Neural cell (in vitro differentiated cells): ENCODE measurements around the gene NGEF. TPM values are rescaled to one million over a fixed set of nuclear protein-coding genes. Genes with fewer than 3 reads are reported as not detected.
"Not testable (repeated sequence)": the region's sequence is repeated elsewhere in the genome, so short reads cannot be mapped to it uniquely, and the experiment has no call there.

Experiments used
- H2AFZ ChIP-seq: fragments of 200-600, 300-800 bp; sonication (generic), shearing (Covaris generic); 2 replicates; pipeline ENCODE4 v1.6.0; 2014; ENCODE audit warnings: low read depth, mild to moderate bottlenecking, antibody characterized with exemption, low read length, moderate library complexity
- H3F3A ChIP-seq: fragments of 200-600 bp; shearing (Covaris generic); 2 replicates; pipeline ENCODE4 v1.6.1; 2016; ENCODE audit warnings: mild to moderate bottlenecking, moderate library complexity, mixed read lengths, antibody characterized with exemption, low read length; ENCODE audit not compliant: insufficient read depth, poor library complexity, severe bottlenecking
- H3K27ac ChIP-seq: fragments of 200-600, 300-800 bp; sonication (generic), shearing (Covaris generic); 2 replicates; pipeline ENCODE4 v1.5.1; 2014; ENCODE audit warnings: mild to moderate bottlenecking, low read length, moderate library complexity
- H3K27me3 ChIP-seq: fragments of 300-800, 200-600 bp; sonication (generic), shearing (Covaris generic); 2 replicates; pipeline ENCODE4 v1.6.0; 2014; ENCODE audit warnings: mild to moderate bottlenecking, low read depth, low read length, moderate library complexity; ENCODE audit not compliant: insufficient read depth
- H3K36me3 ChIP-seq: fragments of 300-800, 200-600 bp; sonication (generic), shearing (Covaris generic); 2 replicates; pipeline ENCODE4 v1.5.1; 2014; ENCODE audit warnings: mild to moderate bottlenecking, antibody characterized with exemption, low read length, moderate library complexity; ENCODE audit not compliant: insufficient read depth
- H3K4me2 ChIP-seq: fragments of 300-800, 200-600 bp; sonication (generic), shearing (Covaris generic); 2 replicates; pipeline ENCODE4 v1.6.0; 2014; ENCODE audit warnings: mild to moderate bottlenecking, low read length
- H3K4me3 ChIP-seq: fragments of 300-800, 200-600 bp; sonication (generic), shearing (Covaris generic); 2 replicates; pipeline ENCODE4 v1.5.1; 2014; ENCODE audit warnings: mild to moderate bottlenecking, low read length, moderate library complexity
- H3K79me2 ChIP-seq: fragments of 200-600 bp; shearing (Covaris generic); replicated peaks from 2 replicates; pipeline ENCODE4 v1.6.0; 2014; ENCODE audit warnings: mild to moderate bottlenecking, low read length, moderate library complexity; ENCODE audit not compliant: insufficient read depth
- H3K9ac ChIP-seq: fragments of 300-800, 200-600 bp; sonication (generic), shearing (Covaris generic); 2 replicates; pipeline ENCODE4 v1.6.1; 2016; ENCODE audit warnings: mild to moderate bottlenecking, low read length, mixed read lengths
- H3K9me2 ChIP-seq: fragments of 200-600 bp; shearing (Covaris generic); 2 replicates; pipeline ENCODE4 v1.6.1; 2016; ENCODE audit warnings: mild to moderate bottlenecking, low read length, mixed read lengths; ENCODE audit not compliant: insufficient read depth
- H3K9me3 ChIP-seq: fragments of 200-600, 300-800 bp; sonication (generic), shearing (Covaris generic); 2 replicates; pipeline ENCODE4 v1.6.1; 2016; ENCODE audit warnings: mild to moderate bottlenecking, mixed run types, low read length, moderate library complexity, mixed read lengths
- H4K20me1 ChIP-seq: fragments of 200-600 bp; shearing (Covaris generic); 2 replicates; pipeline ENCODE4 v1.6.1; 2016; ENCODE audit warnings: mild to moderate bottlenecking, mixed run types; ENCODE audit not compliant: insufficient read depth
- CTCF ChIP-seq: fragments of 450-650 bp; IDR thresholded peaks from 2 replicates; pipeline ENCODE4 v1.5.1; 2014; ENCODE audit warnings: antibody characterized with exemption, mild to moderate bottlenecking, moderate library complexity; ENCODE audit not compliant: poor library complexity, severe bottlenecking
- EP300 ChIP-seq: fragments of 450-650 bp; conservative IDR thresholded peaks from 2 replicates; pipeline ENCODE4 v1.6.1; 2014; ENCODE audit warnings: antibody characterized with exemption, mild to moderate bottlenecking, moderate library complexity; ENCODE audit not compliant: poor library complexity, severe bottlenecking
- EZH2 ChIP-seq: fragments of 200-600, 300-800 bp; shearing (Covaris generic), sonication (generic); IDR thresholded peaks from 2 replicates; pipeline ENCODE4 v1.6.1; 2014; ENCODE audit warnings: antibody characterized with exemption, low read length, borderline replicate concordance, mild to moderate bottlenecking; ENCODE audit not compliant: insufficient read depth, poor library complexity, severe bottlenecking
- MXI1 ChIP-seq: fragments of 450-650 bp; conservative IDR thresholded peaks from 2 replicates; pipeline ENCODE4 v1.6.1; 2014; ENCODE audit warnings: antibody characterized with exemption, mild to moderate bottlenecking; ENCODE audit not compliant: poor library complexity, severe bottlenecking
- POLR2AphosphoS5 ChIP-seq: IDR thresholded peaks from 2 replicates; pipeline ENCODE4 v1.6.1; 2012
- RAD21 ChIP-seq: fragments of 450-650 bp; conservative IDR thresholded peaks from 2 replicates; pipeline ENCODE4 v1.6.1; 2014; ENCODE audit warnings: antibody characterized with exemption, mild to moderate bottlenecking, moderate library complexity
- SMC3 ChIP-seq: fragments of 450-650 bp; conservative IDR thresholded peaks from 2 replicates; pipeline ENCODE4 v1.6.1; 2014; ENCODE audit warnings: antibody characterized with exemption, mild to moderate bottlenecking, moderate library complexity; ENCODE audit not compliant: poor library complexity
- TAF1 ChIP-seq: IDR thresholded peaks from 2 replicates; pipeline ENCODE4 v1.6.1; 2012; ENCODE audit warnings: low read depth
- polyA plus RNA-seq: library from polyadenylated mRNA; depleted of rRNA; stranded (reverse); fragments of >200 nt; gene quantifications from 2 replicates; pipeline ENCODE4 v1.2.3, GENCODE V29; 2014
- TF ChIP-seq, protein P1 (sequence below): IDR thresholded peaks from 2 replicates; pipeline ENCODE4 v1.6.1; 2012; ENCODE audit warnings: borderline replicate concordance

Gene NGEF
- polyA plus RNA-seq, 1 donor from 2014 or later: 5.2 TPM

- Histone ChIP-seq H3K79me2 (no peaks in the 10 kb centered on the region), H3K4me2 (no peak overlapping the region), H3F3A (no peaks in the 10 kb centered on the region), H3K9ac (no peak overlapping the region), H3K36me3 (no peaks in the 10 kb centered on the region), H3K27me3 (no peaks in the 10 kb centered on the region), H3K9me2 (no peaks in the 10 kb centered on the region), H4K20me1 (no peaks in the 10 kb centered on the region), H2AFZ (no peak overlapping the region), H3K4me3 (no peak overlapping the region), H3K9me3 (peaks cover 11% of the 10 kb centered on the region), H3K27ac (no peak overlapping the region)
- no peak for TF ChIP-seq CTCF
- no peak for TF ChIP-seq SMC3
- no peak for TF ChIP-seq POLR2AphosphoS5
- TF ChIP-seq EZH2: no peak
- TF ChIP-seq EP300: no peak
- no peak for TF ChIP-seq MXI1
- TF ChIP-seq TAF1: no peak
- TF ChIP-seq RAD21: no peak
- TF ChIP-seq, protein P1, sequence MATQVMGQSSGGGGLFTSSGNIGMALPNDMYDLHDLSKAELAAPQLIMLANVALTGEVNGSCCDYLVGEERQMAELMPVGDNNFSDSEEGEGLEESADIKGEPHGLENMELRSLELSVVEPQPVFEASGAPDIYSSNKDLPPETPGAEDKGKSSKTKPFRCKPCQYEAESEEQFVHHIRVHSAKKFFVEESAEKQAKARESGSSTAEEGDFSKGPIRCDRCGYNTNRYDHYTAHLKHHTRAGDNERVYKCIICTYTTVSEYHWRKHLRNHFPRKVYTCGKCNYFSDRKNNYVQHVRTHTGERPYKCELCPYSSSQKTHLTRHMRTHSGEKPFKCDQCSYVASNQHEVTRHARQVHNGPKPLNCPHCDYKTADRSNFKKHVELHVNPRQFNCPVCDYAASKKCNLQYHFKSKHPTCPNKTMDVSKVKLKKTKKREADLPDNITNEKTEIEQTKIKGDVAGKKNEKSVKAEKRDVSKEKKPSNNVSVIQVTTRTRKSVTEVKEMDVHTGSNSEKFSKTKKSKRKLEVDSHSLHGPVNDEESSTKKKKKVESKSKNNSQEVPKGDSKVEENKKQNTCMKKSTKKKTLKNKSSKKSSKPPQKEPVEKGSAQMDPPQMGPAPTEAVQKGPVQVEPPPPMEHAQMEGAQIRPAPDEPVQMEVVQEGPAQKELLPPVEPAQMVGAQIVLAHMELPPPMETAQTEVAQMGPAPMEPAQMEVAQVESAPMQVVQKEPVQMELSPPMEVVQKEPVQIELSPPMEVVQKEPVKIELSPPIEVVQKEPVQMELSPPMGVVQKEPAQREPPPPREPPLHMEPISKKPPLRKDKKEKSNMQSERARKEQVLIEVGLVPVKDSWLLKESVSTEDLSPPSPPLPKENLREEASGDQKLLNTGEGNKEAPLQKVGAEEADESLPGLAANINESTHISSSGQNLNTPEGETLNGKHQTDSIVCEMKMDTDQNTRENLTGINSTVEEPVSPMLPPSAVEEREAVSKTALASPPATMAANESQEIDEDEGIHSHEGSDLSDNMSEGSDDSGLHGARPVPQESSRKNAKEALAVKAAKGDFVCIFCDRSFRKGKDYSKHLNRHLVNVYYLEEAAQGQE: no peak
These were observed 104.4 kb downstream of the NGEF start for GRCh38 chr2:232908695-232909094.

DNA sequence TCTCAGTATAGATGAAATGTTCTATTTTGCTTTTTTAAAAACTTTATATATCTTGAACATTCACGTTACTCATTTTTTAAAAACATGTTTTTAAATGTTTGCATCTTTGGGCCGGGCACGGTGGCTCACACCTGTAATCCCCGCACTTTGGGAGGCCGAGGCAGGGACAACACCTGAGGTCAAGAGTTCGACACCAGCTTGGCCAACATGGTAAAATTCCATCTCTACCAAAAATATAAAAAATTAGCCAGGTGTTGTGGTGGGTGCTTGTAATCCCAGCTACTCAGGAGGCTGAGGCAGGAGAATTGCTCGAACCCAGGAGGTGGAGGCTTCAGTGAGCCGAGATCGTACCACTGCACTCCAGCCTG is 105.4 kb downstream of the NGEF start:
- not testable (repeated sequence) for H3F3A ChIP-seq, H3K27ac ChIP-seq, H3K79me2 ChIP-seq, H3K4me3 ChIP-seq, H4K20me1 ChIP-seq, H2AFZ ChIP-seq, H3K36me3 ChIP-seq, H3K9ac ChIP-seq, H3K9me2 ChIP-seq, H3K27me3 ChIP-seq, H3K4me2 ChIP-seq
- H3K9me3 ChIP-seq: peaks cover 11% of the 10 kb centered on the region

DNA sequence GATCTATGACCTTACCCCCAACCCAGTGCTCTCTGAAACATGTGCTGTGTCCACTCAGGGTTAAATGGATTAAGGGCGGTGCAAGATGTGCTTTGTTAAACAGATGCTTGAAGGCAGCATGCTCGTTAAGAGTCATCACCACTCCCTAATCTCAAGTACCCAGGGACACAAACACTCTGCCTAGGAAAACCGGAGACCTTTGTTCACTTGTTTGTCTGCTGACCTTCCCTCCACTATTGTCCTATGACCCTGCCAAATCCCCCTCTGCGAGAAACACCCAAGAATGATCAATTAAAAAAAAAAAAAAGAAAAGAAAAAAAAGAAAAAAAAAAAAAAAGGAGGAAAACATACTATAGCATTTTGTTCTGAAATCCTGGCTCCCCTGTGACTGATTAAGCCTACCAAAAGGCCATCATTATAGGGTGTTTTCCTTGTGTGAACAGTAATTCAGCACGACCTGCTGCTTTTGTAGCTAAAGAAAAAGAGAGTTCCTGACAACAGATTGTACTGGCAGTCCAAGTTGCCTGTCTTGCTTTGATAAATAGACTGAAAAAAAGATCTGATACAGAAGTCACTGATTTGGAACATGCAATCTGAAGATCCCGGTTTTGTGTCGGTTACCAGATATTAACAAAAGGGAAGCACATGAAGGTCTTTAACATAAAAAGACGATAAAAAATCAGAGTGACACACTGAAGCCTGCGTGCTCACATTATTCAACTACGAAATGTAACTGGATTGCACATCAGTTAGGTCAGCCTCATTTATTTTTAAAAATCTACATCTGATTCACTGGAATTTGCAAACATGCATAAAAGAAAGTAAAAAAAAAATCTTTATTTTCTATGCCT is 106.0 kb downstream of the NGEF start:
- not testable (repeated sequence) for H2AFZ ChIP-seq, H3K27ac ChIP-seq

More for the DNA sequence above, 106.0 kb downstream of the NGEF start:
- H3K79me2 ChIP-seq, H3K27me3 ChIP-seq, H3K4me2 ChIP-seq, H3K4me3 ChIP-seq, H3K9me2 ChIP-seq, H3F3A ChIP-seq, H4K20me1 ChIP-seq, H3K9ac ChIP-seq, H3K9me3 ChIP-seq, H3K36me3 ChIP-seq: not testable (repeated sequence)
